ENCODE results near the gene ELN.
"Not testable (repeated sequence)": the region's sequence is repeated elsewhere in the genome, so short reads cannot be mapped to it uniquely, and the experiment has no call there.

The ELN gene

DNA sequence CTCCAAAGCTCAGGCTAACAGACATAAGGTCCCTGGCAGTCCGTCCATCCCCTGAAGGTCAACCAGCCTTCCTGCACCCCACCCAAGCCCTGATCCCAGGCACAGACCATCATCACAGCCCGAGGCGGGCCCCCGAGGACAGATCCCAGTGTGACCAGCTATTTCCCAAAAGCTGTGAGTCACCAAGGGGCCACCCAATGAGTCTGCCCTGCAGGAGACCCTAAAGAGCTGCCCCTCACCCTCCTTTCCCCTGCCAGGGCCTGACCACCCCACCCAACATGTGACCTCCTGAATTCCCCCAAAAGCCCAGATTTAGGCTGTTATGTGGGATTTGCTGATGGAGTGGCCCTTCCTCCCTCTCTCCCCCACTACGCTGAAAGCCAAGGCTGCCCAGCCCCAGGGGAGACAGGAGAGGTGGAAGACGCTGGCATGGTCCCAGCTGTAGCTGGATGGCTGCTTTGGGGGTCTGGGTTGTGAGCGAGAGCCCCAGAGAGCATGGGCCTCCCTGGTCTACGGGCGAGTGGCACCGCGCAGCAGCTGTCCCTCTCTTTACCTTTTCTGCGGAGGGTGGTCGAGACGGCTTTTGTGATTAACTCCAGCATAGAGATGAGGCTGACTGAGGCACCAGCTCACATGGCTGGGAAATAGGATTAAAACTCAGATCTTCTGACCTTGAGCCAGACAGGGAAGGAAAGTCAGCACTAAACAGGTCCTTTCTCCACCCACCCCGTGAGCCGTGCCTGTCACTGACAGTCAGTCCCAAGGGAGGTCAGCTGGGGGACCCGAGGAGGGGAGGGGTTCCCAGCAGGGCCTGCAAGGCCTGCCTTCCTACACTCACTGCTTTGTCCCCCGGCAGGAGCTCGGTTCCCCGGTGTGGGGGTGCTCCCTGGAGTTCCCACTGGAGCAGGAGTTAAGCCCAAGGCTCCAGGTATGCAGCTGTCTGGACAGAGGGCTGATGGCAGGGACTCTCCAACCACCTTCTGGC lies 16.7 kb downstream of the ELN start:
- DNase-seq, result no peak

DNA sequence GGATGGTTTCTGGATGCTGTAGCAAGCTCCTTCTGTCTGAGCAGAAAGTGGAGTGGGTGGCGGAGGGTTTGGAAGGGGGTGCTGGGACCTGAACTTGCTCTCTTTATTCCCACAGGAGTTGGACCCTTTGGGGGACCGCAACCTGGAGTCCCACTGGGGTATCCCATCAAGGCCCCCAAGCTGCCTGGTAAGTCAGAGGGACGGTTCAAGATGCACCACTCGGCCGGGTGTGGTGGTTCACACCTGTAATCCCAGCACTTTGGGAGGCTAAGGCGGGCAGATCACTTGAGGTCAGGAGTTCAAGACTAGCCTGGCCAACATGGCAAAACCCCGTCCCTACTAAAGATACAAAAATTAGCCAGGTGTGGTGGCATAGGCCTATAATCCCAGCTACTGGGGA lies 18.6 kb downstream of the ELN start:
- not testable (repeated sequence) for DNase-seq

DNA sequence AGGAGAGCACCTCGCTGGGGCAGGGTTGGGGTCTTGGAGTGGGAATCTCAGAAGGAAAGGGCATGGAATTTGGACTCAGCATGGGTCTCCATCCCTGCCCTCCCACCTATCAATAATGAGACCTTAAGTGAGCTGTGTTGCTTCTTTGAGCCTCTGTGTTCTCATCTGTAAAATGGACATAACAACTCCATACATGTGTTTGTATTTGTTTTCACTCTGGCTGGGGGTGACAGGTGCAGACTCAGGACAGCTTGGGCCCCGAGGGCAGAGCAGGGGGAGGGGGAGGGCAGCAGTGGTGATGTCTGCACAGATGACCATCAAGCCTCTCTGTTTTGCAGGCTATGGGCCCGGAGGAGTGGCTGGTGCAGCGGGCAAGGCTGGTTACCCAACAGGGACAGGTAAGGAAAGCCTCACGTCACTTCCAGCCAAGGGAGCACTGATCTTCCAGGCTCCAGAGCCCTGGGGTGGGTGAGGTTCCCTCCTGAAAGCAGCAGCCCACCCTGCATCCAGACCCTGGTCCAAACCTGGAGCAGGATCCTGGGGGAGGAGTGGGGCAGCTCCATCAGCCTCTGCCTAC lies 19.9 kb downstream of the ELN start:
- DNase-seq, result no peak

DNA sequence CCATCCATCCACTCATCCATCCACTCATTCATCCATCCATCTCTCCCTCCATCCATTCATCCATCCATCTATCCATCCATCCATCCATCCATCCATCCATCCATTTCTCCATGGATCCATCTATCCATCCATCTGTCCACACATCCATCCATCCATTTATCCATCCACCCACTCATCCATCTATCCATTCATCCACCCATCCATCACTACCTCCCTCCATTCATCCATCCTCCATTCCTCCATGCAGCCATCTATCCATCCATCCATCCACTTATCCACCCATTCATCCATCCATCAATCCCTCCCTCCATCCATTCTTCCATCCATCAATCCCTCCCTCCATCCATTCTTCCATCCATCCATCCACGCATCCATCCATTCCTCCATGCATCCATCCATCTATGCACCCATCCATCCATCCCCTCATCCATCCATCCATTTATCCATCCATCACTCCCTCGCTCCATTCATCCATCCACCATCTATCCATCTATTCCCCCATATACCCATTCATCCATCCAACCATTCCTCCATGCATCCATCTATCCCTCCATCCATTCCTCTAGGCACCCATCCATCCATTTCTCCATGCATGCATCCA lies 21.1 kb downstream of the ELN start:
- no peak for DNase-seq

DNA sequence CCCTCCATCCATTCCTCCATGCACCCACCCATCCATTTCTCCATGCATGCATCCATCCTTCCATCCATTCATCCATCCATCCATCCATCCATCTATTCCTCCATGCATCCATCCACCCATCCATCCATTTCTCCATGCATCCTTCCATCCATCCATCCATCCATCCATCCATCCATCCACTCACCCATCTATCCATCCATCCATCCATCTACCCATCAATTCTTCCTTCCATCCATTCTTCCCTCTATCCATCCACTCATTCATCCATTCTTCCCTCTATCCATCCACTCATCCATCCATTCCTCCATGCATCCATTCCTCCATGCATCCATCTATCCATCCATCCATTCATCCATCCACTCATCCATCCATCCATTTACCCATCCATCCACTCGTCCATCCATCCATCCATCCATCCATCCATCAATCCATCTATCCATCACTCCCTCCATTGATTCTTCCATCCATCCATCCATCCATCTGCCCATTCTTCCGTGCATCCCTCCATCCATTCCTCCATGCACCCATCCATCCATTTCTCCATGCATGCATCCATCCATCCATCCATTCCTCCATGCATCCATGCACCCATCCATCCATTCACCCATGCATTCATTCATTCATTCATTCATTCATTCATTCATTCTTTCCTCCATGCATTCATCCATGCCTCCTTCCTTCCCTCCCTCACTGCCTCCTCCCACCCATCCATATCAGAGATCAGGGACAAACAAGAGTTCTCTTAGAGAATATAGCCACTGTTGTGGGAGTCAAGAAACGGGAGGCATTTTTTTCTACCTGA lies 22.2 kb downstream of the ELN start:
- no peak for DNase-seq

DNA sequence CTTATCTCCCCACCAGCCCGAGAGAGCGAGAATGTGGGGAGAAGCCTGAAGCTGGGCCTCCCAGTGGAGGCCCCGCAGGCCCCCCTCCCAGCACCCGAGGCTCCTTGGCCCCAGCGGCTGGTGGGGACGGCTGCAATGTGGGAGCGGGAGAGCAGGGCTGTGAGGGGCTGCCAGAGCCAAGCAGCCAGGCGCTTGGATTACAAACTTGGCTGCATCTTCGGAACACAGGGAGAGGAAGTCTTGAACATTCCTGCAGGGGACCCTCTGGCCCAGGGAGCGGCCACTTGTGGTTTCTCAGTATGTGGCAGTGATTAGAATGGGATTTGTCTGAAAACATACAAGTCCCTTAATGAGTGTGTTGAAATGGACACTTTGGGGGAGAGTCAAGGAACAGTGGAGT lies 23.2 kb downstream of the ELN start:
- no peak for DNase-seq

DNA sequence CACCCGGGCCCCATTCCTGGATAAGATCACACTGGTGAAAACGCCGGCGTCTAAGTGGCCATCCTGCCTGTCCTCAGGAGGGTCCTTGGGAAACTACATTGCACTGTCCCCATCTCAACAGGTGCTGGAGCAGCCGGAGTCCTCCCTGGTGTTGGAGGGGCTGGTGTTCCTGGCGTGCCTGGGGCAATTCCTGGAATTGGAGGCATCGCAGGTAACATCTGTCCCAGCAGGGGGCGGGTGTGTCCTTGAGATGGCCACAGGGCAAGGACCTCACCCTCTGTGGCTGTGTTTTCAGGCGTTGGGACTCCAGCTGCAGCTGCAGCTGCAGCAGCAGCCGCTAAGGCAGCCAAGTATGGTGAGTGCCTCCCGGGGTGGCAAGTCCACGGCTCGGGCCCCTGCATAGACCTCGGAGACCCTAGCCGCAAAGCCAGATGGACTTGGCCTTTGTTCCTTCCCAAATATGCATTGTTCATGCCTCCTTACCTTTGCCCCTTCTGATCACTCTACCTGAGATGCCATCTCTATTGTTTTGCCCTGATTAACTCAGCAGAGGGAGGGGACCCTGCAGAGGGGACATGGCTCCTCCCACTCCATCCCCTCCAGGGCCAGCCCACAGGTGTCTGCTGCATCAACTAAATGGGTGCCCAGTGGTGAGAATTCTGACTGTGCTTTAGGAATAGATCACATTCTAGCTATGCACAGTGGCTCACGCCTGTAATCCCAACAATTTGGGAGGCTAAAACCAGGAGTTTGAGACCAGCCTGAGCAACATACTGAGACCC lies 23.8 kb downstream of the ELN start:
- no peak for DNase-seq

DNA sequence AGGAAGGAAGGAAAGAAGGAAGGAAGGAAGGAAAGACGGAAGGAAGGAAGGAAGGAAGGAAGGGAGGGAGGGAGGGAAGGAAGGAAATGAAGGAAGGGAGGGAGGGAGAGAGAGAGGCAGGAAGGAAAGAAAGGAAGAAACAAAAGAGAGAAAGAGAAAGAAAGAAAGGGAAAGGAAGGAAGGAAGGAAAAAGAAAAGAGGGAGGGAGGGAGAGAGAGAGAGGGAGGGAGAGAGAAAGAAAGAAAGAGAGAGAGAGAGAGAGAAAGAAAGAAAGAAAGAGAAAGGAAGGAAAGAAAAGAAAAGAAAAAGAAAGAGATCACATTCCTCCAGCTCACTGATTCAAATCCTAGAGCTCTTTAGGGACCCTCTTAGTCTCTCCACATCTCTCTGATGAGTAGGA lies 24.7 kb downstream of the ELN start:
- DNase-seq, result no peak

DNA sequence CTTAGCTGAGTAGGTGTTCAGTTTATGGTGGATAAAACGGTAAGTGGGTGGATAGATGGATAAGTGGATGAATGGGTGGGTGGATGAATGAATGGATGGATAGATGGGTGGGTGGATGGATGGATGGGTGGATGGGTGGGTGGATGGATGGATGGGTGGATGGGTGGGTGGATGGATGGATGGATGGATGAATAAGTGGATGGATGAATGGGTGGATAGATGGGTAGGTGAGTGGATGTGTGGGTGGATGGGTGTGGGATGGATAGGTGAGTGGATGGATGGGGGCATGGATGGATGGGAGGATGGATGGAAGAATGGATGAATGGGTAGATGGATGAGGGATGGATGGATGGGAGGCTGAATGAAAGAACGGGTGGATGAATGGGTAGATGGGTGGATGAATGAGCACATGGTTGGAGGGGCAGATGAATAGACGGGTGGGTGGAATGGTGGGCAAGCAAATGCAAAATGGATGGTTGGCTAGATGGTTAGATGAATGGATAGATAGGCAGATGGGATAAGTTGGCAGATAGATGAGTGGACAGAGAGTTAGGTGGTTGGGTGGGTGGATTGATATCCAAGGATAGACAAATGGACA lies 25.7 kb downstream of the ELN start:
- no peak for DNase-seq

DNA sequence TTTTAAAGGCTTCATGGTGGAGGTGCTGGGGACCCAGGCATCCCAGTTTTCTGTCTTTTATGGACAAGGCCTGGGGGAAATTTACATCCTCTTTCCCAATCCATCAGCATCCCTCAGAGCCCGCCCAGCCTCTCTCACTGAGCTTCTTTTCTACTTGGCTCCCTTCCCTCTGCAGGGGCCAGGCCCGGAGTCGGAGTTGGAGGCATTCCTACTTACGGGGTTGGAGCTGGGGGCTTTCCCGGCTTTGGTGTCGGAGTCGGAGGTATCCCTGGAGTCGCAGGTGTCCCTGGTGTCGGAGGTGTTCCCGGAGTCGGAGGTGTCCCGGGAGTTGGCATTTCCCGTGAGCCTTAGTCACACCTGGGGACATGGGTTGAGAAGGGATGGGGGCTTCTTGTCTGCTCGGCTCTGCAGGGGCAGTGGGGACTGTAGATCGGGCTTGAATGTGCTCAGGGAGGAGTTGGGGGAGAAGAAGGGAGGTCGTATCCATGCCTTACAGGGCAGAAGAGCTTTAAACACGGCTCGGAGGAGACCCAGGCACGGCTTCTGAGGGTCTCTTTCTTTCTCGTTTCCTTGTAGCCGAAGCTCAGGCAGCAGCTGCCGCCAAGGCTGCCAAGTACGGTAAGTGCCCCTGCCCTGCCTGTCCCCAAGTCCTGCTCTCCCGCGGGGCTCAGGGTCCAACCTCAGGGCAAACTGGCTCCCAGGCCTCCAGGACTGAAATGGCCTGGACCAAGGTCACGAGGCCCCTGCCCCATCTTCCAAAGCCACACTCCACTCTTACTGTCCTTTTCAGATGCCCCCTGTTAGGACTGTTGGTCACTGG lies 28.3 kb downstream of the ELN start:
- DNase-seq, result no peak

DNA sequence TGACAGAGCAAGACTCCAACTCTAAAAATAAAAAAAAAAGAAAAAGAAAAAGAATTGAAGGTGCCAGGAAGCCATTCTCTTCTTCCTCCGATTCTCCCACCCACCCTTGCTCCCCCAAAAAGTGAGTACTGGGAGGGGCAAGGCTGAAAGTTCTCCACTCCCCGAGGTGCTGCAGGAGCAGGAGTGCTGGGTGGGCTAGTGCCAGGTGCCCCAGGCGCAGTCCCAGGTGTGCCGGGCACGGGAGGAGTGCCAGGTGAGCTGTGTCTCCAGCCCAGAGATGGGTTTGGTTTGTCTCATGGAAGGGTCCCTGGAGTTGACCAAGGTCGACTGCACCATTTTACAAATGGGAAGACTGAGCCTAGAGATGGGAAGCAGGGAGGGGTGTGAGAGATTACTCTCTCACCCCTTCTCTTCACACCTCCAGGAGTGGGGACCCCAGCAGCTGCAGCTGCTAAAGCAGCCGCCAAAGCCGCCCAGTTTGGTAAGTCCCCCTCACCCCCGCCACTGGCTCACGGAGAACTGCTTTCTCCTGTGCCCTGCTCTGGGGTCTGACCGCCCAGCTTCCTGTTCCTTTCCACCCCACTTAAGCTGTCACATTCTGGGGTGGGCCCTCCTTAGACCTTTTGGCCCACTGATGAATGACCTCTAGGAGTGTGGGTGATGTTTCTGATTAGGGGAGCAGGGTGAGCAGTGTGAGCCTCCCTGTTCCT lies 29.4 kb downstream of the ELN start:
- DNase-seq, result no peak

DNA sequence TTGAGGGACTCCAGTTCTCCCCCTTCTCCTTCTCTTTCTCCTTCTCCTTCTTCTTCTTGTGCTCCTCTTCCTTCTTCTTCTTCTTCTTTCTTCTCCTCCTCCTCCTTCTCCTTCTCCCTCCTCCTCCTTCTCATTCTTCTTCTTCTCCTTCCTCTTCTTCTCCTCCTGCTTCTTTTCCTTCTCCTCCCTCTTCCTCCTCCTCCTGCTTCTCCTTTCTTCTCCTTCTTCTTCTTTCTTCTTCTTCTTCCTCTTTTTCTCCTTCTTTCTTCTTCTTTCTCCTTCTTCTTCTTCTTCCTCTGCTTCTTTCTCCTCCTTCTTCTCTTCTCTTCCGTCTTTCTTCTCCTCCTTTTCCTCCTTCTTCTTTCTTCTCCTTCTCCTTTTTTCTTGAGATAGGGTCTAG lies 30.0 kb downstream of the ELN start:
- no peak for DNase-seq

DNA sequence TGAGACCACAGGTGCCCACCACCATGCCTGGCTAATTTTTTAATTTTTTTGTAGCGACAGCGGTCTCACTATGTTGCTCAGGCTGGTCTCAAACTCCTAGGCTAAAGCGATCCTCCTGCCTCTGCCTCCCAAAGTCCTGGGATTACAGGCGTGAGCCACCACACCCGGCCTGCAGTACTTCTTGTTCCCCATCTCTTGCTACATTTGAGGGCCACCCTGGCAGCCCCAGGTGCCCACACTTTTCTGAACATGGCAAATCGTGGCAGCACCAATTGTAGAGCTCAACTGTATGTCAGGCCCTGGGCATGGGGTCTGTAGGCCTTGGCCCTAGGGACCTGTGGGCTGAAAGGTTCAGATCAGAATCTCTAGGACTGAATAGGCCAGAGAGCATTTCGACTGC lies 30.5 kb downstream of the ELN start:
- no peak for DNase-seq

DNA sequence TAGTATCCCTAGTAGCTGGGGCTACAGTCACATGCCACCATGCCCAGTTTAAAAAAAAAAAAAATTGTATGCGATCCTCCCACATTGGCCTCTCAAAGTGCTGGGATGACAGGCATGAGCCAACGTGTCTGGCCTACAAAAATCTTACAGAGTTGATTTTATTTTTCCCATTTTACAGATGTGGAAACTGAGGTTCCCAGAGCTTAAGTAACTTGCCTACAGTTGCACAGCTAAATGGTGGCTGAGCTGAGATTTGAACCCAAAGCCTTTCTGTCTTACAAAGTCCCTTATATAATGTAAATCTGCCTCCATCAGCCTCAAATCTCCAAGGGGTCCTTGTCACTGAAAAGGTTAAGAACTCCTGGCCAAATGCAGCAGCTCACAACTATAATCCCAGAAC lies 31.1 kb downstream of the ELN start:
- DNase-seq, result no peak

DNA sequence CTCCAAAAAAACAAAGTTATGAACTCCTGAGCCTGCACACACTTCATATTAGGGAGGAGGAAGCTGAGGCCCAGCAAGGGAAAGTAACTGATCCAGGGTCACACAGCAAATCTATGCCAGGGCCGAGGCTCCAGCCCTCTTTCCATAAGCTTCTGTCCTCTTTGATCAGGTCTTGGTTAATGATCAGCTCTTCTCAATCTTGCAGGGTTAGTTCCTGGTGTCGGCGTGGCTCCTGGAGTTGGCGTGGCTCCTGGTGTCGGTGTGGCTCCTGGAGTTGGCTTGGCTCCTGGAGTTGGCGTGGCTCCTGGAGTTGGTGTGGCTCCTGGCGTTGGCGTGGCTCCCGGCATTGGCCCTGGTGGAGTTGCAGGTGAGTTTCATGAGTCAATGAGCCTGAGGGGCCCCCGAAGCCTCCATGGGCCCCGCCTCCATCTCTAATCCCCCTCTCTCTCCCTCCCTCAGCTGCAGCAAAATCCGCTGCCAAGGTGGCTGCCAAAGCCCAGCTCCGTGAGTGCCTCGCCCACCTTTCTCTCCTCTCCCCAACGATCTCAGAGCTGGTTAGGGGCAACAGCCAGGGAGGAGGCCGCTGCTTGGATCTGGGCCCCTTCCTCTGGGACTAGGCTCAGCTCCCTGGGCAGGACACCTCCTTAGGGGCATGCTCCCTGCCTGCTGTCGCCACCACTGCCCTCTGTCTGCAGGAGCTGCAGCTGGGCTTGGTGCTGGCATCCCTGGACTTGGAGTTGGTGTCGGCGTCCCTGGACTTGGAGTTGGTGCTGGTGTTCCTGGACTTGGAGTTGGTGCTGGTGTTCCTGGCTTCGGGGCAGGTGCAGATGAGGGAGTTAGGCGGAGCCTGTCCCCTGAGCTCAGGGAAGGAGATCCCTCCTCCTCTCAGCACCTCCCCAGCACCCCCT lies 32.0 kb downstream of the ELN start:
- DNase-seq, result no peak

DNA sequence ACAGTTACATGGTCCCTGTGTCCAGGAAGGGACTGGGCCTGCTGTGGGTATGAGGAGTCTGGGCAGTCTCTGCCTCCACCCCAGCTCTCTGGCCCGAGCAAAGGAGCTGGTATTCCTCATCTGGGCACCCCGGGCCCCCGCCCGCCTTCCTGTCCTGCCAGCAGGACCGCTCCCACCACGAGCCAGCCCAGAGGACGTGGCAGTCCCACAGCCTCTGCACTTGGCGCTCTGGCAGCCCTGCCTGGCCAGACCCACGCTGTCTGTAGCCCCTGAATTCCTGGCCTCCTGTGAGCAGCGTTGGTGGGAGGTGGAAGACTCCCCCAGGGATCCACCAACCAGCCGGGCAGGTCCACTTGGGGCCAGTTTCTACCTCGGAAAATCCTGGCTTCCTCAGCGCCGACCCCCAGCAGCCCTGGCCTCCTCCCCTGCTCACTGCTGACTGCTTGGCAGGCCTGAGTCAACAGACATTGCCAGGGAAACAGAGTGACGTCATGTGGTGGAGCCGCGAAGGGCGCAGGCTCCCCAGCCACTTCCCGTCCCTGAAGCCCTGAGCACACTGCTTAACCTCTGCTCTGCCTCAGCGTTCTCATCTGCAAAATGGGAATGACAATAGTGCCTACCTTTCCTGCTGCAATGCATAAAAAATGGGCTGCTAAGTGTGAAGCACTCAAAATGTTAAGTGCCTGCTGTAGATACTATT lies 34.0 kb downstream of the ELN start:
- peak; percentile 84 to 85 for DNase-seq

DNA sequence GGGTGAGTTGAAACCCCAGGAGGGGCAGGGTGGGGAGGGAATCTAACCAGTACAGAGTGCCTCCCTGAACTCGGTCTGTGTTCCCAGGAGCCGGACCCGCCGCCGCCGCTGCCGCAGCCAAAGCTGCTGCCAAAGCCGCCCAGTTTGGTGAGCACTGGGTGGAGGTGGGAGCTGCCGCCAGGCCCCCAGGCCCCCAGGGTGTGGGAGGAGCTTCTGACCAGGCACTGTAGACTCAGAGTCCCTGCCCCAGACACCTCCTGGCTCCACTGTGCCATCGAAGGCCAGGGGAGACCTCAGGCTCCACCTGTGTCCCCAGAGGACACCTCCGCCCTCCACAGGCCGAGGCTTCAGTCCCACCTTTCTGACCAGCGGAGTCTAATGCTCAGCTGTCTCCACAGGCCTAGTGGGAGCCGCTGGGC lies 35.3 kb downstream of the ELN start:
- DNase-seq, result no peak

DNA sequence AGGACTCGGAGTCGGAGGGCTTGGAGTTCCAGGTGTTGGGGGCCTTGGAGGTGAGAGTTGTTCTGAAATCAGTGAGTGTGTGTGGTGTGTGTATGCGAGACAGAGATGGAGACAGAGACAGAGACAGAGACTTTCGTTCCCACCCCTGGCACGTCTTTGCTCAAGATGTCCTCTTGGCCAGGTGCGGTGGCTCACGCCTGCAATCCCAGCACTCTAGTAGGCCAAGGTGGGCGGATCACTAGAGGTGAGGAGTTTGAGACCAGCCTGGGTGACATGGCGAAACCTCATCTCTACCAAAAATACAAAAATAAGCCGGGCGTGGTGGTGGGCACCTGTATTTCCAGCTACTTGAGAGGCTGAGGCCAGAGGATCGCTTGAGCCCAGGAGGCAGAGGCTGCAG lies 35.7 kb downstream of the ELN start:
- DNase-seq, result no peak

DNA sequence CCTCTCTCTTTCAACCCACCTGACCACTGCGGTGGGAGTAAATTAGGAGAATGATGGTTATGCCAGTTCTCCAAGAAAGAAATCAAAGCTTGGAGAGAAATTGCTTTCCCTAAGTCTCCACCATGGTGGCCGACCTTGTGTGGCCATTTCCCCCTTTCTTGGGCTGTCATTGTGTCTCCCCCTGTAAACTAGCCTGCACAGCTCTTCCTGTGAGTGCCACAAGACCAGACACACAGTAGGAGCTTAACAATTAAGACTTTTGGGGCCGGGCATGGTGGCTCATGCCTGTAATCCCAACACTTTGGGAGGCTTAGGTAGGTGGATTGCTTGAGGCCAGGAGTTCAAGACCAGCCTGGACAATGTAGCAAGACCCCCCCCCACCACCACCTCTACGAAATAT lies 36.7 kb downstream of the ELN start:
- DNase-seq, result no peak

All from CD4-positive, alpha-beta T cell treated with Interleukin-1 beta for 1 hour (primary cell).